Muscle of back (tissue), 11 donors: Measurements from ENCODE around the gene C1S. TPM values are rescaled to one million over a fixed set of nuclear protein-coding genes. Genes with fewer than 3 reads are reported as not detected.
A peak's percentile ranks its signal among the peaks of the same experiment; 100 is the strongest.
"Not testable (repeated sequence)": the region's sequence is repeated elsewhere in the genome, so short reads cannot be mapped to it uniquely, and the experiment has no call there.

ENCODE experiments used
- DNase-seq, 3 donors: peaks; one replicate each; pipeline versions ENCODE4 v3.0.0 to v3.0.0-alpha.2; 2013
- polyA plus RNA-seq, 10 donors: library from polyadenylated mRNA; unstranded; fragments of 120-200 nt; gene quantifications; one replicate each; pipeline ENCODE4 v1.2.1, GENCODE V29; 2013; ENCODE audit not compliant: insufficient read length in 10 of 10

C1S gene
- polyA plus RNA-seq, 10 donors: 65.9 to 107 (median 83.6) TPM

GRCh38 chr12:7042842-7043241 is 17.7 kb upstream of the C1S start:
- peak in 1 of 3 donors; percentile 22 for DNase-seq

- DNase-seq: no peak
These were observed 14.6 kb upstream of the C1S start for GRCh38 chr12:7045913-7046312.

GRCh38 chr12:7046383-7047105 is 14.0 kb upstream of the C1S start:
- DNase-seq: no peak

- no peak for DNase-seq
These were observed 13.2 kb upstream of the C1S start for GRCh38 chr12:7047306-7047705.

- DNase-seq: not testable (repeated sequence)
These were observed 11.0 kb upstream of the C1S start for GRCh38 chr12:7049445-7049951.

GRCh38 chr12:7049973-7050372 is 10.5 kb upstream of the C1S start:
- DNase-seq: not testable (repeated sequence)

- DNase-seq: no peak
These were observed 5.6 kb upstream of the C1S start for GRCh38 chr12:7054925-7055324.

- not testable (repeated sequence) for DNase-seq
These were observed 4.8 kb upstream of the C1S start for GRCh38 chr12:7055736-7056135.

- DNase-seq: no peak
These were observed 2.2 kb upstream of the C1S start for GRCh38 chr12:7058163-7058845.

- DNase-seq: no peak
These were observed 1.6 kb upstream of the C1S start for GRCh38 chr12:7058850-7059395.

GRCh38 chr12:7059780-7060179 is 738 bp upstream of the C1S start:
- no peak for DNase-seq

GRCh38 chr12:7061138-7061537 is 620 bp downstream of the C1S start:
- peak in 2 of 3 donors; percentile 10 to 41 for DNase-seq

- no peak for DNase-seq
These were observed 1.1 kb downstream of the C1S start for GRCh38 chr12:7061596-7061995.

GRCh38 chr12:7064516-7064915 is 4.0 kb downstream of the C1S start:
- DNase-seq: no peak

- no peak for DNase-seq
These were observed 4.6 kb downstream of the C1S start for GRCh38 chr12:7065073-7065623.

GRCh38 chr12:7066596-7066995 is 6.1 kb downstream of the C1S start:
- no peak for DNase-seq

- no peak for DNase-seq
These were observed 6.6 kb downstream of the C1S start for GRCh38 chr12:7067096-7067495.

GRCh38 chr12:7068240-7068993 is 7.9 kb downstream of the C1S start:
- DNase-seq: no peak

- no peak for DNase-seq
These were observed 8.5 kb downstream of the C1S start for GRCh38 chr12:7068994-7069346.

- no peak for DNase-seq
These were observed 8.9 kb downstream of the C1S start for GRCh38 chr12:7069386-7069785.

GRCh38 chr12:7072035-7072434 is 11.5 kb downstream of the C1S start:
- no peak for DNase-seq

GRCh38 chr12:7072554-7072953 is 12.0 kb downstream of the C1S start:
- DNase-seq: no peak
